Activated CD4-positive, alpha-beta T cell treated with anti-CD3 and anti-CD28 coated beads, Interleukin-2, amount 50 U/mL, for 1 hour (primary cell): ENCODE results near the gene OXER1.

Source experiments
- DNase-seq: peaks from one replicate; pipeline ENCODE4 v3.0.0-alpha.2; 2020

Gene OXER1

DNA sequence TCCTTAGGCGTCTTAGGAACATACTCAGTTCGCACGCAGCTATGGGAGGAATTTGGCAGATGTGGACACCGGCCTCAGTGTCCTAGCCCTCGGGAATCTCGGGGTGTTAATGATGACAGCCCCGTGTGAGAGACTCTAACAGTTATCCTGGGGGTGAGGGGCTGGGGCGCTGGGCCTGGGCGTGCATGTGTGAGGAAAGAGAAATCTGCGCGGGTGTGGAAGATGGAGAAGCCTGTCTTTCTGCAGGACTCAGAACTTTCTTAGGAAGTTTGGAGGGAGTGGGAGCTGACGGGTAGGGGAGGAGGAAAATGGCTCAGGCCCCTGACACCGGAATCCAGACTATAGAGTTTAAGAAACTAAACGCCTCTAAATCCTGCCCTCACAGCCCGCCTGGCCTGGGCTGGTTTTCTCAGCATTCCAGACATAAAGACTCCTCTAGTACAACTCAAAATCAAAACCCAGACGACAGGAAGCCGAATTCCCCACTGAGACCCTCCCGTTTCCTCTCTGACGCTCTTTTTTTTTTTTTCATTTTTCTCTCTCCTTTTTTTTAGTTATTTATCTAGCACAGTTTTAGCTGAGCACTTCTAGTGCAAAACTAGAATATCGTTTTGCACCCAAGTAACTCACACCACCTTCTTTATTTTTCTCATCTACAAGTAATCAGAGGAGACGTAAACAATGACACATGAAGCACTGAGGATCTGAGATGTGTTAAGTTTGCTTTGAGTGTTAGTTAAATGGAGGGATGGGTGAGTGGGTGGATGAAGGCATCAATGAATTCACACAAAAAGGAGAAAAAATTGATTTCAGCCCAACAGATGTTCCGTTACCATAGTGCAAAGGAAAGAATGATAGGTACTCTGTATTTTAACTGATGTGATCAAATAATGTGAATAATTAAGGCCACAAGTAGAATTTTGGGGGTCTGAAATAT lies 29.7 kb upstream of the OXER1 start:
- no peak for DNase-seq

- DNase-seq, result no peak
These were observed 28.8 kb upstream of the OXER1 start, which contains the start of gene HAAO for GRCh38 chr2:42792583-42793333. HAAO (minus strand) TSS chr2:42792583; CDS start chr2:42792536, 47 bp downstream.

DNA sequence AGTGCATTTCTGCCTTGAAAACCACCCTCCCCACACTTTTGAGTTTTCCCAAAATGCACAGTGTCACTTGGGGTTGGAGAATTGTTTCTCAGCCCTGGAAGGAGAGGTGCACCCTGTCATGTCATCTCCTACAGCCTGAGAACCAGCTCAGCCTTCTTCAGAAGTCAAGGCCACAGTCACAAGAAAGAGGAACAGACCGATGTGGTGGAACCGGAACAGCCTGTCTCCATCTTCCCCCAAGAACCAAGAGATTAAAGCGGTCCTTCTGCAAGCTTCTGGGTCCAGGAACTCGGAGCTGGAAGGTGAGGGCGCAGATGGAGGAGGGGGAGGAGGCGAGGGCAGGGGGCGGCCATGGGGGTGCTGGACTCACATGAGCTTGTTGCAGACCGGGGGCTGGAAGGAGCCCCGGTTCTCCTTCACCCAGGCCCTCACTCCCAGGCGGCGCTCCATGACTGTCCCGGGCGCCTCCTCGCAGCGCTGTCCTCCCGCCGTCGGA lies 28.2 kb upstream of the OXER1 start:
- DNase-seq, result no peak

DNA sequence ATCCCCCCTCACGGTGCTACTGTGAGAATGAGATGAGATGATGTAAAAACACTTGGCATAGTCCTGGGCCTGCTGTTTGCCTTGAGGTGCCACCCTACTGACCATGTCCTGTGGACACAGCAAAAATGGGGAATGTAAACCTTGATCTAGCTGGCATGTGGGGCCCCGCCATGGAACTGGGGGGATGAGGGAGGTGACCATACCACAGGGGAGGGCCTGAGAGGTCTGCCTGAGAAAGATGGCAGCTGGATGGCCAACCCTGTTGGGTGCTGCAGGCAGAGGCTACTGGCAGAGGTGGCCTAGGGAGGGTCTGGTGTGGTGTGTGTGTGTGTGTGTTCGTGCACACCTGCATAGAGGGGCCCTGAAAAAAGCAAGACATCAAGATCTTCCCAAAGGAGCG lies 27.7 kb upstream of the OXER1 start:
- DNase-seq, result no peak

DNA sequence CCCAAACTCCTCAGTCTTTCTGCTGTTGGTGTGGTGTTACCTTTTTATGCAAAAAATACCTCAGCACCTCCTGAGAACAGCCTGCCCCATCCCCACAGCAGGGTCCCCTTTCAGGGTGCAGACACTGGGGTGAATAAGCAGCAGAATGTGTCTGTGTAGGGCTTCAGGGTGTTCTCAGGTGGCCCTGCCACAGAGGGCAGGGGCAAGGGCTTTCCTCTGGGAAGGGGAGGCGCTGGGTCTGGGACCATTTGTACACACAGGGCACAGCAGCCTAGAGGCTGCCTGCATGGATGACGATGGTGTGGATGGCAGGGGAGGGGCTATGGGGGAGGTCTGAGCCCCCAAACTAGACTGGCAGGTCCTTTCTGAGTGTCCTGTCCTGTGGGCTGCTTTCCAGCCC lies 25.8 kb upstream of the OXER1 start:
- DNase-seq, result no peak

DNA sequence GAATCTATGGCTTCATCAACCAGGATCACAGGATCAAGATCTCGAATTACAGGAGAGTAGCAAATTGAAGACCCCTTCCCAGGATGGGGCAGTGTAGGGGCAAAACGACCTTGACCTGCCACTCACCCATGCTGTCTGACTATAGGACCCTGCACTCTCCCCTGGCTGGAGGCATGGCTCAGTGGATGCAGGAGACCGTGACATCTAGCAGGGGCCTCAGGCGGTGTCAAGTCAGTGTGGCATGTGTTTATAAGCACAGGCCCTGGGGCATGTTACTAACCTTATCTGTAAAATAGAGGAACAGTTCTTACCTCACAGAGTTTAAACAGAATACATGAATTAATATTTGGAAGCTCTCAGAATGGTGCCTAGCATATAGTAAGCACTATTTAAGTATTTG lies 24.9 kb upstream of the OXER1 start:
- no peak for DNase-seq

DNA sequence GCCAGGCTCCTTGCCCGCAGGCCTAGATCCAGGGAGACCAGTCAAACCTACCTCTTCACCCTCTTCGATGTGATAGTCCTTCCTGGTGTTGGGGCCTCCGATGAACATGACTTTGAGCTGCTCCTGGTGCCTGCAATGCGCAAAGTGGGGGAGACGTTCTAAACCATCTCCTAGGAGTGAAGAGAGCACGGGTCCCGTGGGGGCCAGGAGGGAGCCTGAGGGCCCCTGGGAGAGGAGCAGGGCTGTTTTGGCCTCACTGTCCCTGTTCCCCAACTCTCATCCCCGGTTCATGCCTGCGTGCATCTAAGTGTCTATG lies 24.5 kb upstream of the OXER1 start:
- no peak for DNase-seq

- no peak for DNase-seq
These were observed 24.0 kb upstream of the OXER1 start for GRCh38 chr2:42787788-42788477.

DNA sequence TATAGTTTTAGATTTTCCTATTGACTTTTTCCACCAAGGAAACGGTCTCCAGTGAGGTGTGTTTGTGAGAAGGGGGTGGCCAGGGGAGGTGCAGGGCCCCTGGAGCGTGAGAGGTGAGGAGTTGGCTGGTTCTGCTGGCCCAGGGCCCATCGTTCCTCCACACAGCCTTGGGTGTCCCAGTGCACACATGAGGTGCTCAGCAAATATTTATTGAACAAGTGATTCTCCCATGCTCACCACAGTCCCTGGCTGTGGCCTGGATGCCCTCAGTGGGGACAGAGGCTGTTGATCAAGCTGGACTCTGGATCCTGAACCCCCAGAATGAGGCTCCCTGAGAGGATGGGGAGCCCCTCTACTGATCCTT lies 23.5 kb upstream of the OXER1 start:
- no peak for DNase-seq

DNA sequence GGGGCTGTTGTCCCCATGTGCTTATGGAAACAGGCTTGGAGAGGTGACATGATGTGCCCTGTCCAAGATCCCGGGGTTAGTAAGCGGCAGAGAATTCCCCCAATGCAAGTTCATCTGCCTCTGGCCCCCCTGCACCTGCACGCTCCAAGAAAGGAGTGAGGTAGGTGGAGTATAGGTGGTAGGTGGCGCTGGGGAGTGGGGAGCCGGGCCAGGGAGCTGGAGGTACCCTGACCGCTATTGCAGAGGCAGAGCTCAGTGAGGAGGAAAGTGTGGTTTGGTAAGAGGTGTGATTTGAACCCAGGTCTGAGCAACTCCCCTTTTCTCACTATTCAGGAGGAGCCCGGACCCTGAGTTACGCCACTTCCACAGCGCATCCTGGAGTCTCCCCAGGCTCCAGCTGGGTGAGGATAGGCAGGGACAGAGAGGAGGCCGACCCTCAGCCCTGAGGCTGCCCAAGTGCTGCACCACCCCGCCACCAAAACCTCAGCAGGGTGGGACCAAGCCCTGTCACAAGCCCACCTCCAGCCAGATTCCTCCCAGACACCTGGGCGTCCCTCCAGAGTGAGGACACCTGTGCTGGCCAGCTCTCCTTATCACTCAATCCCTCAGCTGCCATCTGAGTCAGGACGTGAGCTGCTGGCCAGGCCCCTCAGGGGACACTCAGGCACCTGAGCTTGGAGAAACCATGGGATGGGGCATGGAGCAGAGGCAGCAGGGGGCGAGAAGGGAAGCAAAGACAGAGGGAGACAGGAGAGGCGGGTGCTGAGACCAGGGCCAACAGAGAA lies 22.8 kb upstream of the OXER1 start:
- no peak for DNase-seq

GRCh38 chr2:42784204-42784880 lies 20.4 kb upstream of the OXER1 start:
- DNase-seq, result no peak

DNA sequence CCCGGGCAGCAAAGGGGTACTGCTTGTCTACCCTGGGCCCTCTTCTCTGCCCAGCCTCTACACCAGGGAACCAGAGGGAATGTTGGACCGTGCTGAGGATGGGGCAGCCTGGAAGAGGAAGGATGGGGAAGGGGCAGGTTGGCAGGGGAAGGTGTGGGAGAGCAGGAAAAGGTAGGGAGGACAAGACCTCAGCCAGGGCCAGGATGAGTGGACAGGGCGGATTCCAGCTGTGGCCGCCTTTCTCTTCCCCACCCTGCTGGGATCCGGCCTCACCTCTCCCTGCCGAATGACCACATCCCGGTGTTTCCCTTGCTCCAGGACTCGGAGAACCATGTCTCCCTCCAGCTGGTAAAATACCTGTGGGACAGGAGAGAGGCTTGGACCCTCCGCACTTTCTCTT lies 19.6 kb upstream of the OXER1 start:
- no peak for DNase-seq

GRCh38 chr2:42781181-42781580 lies 17.2 kb upstream of the OXER1 start:
- no peak for DNase-seq

- DNase-seq, result no peak
These were observed 14.2 kb upstream of the OXER1 start for GRCh38 chr2:42777883-42778805.

GRCh38 chr2:42775810-42776209 lies 11.9 kb upstream of the OXER1 start:
- DNase-seq, result no peak

DNA sequence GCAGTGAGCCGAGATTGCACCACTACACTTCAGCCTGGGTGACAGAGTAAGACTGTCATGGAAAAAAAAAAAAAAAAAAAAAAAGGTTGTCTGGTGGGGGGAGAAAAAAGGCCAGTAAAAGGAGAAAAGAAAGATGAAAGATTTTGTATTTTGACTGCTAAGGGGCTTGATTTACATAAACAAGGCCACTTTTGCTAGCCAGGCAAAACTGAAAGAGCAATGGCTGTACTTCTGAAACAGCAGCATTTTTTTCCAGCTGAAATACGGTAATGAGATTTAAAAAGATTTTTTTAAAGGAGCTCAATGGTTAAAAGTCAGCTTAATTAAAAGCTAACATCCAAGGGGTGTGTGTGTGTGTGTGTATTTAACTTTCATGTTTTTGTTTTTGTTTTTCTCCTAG lies 11.3 kb upstream of the OXER1 start:
- no peak for DNase-seq

DNA sequence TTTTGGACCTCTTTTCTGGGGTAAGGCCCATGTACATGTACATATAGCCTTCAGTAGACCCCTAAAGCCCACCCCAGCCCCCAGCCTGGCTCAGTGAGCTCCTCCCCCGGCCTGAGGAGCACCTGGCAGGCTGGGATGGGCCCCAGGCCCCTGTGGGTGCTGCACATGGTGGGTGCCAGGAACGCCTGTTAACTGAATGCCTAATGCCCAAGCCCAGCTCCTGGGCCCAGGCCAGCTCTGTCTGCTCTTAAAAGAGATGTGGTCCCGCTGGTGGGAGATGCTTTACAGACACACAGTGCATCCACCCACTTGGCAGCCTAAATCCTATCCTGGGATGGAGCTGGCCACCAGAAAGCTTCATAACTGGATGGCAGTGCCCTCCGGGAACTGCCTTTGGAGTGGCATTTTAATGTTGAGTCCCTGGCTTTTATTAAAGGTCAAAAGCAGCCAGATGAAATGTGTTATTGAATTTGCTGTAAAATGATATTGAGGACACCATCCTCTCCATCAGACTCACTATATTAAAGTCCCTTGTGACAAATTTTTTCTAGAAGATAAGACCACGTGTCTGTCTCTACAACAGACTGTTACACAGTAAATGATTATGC lies 7.7 kb upstream of the OXER1 start:
- no peak for DNase-seq

GRCh38 chr2:42770288-42771131 lies 6.6 kb upstream of the OXER1 start:
- DNase-seq, result no peak

DNA sequence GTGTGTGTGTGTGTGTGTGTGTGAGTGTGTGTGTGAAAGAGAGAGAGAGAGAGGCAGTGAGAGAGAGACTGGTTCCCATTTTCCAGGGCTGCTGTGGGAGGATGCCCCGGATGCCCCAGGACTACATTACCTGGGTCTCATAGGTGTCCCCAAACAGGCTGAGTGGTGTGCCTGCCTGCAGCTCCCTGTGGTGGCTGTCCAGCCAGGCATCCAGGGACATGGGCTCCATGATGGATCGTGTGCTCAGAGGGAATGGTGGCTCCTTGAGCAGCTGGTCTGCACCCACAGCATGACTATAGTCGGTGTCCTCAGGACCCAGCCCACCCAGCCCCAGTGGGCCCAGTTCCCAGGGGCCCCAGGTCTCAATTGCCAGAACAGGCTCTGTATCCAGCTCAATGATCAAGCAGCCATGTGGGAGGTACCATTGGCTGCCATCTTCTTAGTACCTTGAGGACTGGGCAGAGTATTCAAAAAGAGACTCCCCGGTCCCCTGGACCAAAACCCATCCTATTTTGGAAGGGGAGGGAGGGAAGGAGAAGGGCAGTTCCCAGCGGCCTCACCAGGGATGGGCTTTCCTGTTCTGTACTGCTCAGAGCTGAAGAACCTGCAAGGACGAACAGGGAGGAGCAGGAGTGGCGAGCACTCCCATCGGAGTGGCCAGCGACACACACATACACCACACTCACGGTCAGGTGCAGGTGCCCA lies 5.8 kb upstream of the OXER1 start:
- DNase-seq, result no peak
